Neutrophil (primary cell): ENCODE results near the gene IL23R.

Experiments
- H3K27ac ChIP-seq: fragments of 200-600 bp; sonication (generic); 2 replicates; pipeline ENCODE4 v1.5.1; 2016; ENCODE audit warnings: mild to moderate bottlenecking, moderate library complexity
- H3K27me3 ChIP-seq: fragments of 200-600 bp; sonication (generic); 2 replicates; pipeline ENCODE4 v1.6.0; 2016; ENCODE audit warnings: mild to moderate bottlenecking
- H3K36me3 ChIP-seq: fragments of 200-600 bp; sonication (generic); 2 replicates; pipeline ENCODE4 v1.5.1; 2017
- H3K4me1 ChIP-seq, 2 experiments: fragments of 200-600 bp in 1 of 2; sonication (generic) in 1 of 2; 1 replicate in 1 of 2; 2 replicates in 1 of 2; pipeline versions ENCODE4 v1.5.1 to v1.6.1; 2013 to 2016; ENCODE audit warnings: low read depth in 1 of 2, low read length in 1 of 2, mild to moderate bottlenecking in 1 of 2, moderate library complexity in 1 of 2; ENCODE audit not compliant: control insufficient read depth in 1 of 2, insufficient read depth in 1 of 2
- H3K4me3 ChIP-seq, 2 experiments: fragments of 200-600 bp in 1 of 2; sonication (generic) in 1 of 2; 1 replicate in 1 of 2; 2 replicates in 1 of 2; pipeline ENCODE4 v1.5.1; 2013 to 2016; ENCODE audit warnings: low read depth in 1 of 2, low read length in 1 of 2, mild to moderate bottlenecking in 1 of 2, moderate library complexity in 1 of 2
- H3K9me3 ChIP-seq: fragments of 200-600 bp; sonication (generic); 2 replicates; pipeline ENCODE4 v1.5.1; 2016
- CTCF ChIP-seq: fragments of 200-600 bp; sonication (generic); IDR thresholded peaks from 2 replicates; pipeline ENCODE4 v1.5.1; 2016; ENCODE audit warnings: antibody characterized with exemption

Gene IL23R

GRCh38 chr1:67217938-67218337 lies 51.7 kb downstream of the IL23R start:
- TF ChIP-seq CTCF, result no peak
- Histone ChIP-seq H3K9me3 (no peaks in the 10 kb centered on the region), H3K27ac (no peak overlapping the region)

GRCh38 chr1:67224856-67225255 lies 58.6 kb downstream of the IL23R start:
- Histone ChIP-seq H3K4me1 (no peaks in the 10 kb centered on the region), H3K27ac (no peak overlapping the region), H3K9me3 (no peaks in the 10 kb centered on the region), H3K27me3 (no peaks in the 10 kb centered on the region), H3K4me3 (no peak overlapping the region), H3K36me3 (no peaks in the 10 kb centered on the region)
- no peak for TF ChIP-seq CTCF

More at GRCh38 chr1:67217938-67218337, 51.7 kb downstream of the IL23R start:
- Histone ChIP-seq H3K36me3 (no peaks in the 10 kb centered on the region), H3K4me3 (no peak overlapping the region), H3K27me3 (no peaks in the 10 kb centered on the region), H3K4me1 (no peaks in the 10 kb centered on the region)

GRCh38 chr1:67226688-67227087 lies 60.4 kb downstream of the IL23R start:
- no peaks in the 10 kb centered on the region for H3K27me3 ChIP-seq
- no peaks in the 10 kb centered on the region for H3K4me1 ChIP-seq
- H3K27ac ChIP-seq, result no peak overlapping the region
- no peaks in the 10 kb centered on the region for H3K9me3 ChIP-seq
- no peaks in the 10 kb centered on the region for H3K36me3 ChIP-seq
- no peak for TF ChIP-seq CTCF
- no peak overlapping the region for H3K4me3 ChIP-seq

- Histone ChIP-seq H3K4me3 (no peak overlapping the region), H3K36me3 (no peaks in the 10 kb centered on the region), H3K27ac (no peak overlapping the region), H3K9me3 (no peaks in the 10 kb centered on the region), H3K4me1 (no peaks in the 10 kb centered on the region), H3K27me3 (no peaks in the 10 kb centered on the region)
- no peak for TF ChIP-seq CTCF
These were observed 60.9 kb downstream of the IL23R start for GRCh38 chr1:67227196-67227595.

- Histone ChIP-seq H3K4me3 (no peak overlapping the region), H3K9me3 (no peaks in the 10 kb centered on the region), H3K27me3 (no peaks in the 10 kb centered on the region), H3K36me3 (no peaks in the 10 kb centered on the region), H3K27ac (no peak overlapping the region), H3K4me1 (no peaks in the 10 kb centered on the region)
- TF ChIP-seq CTCF, result no peak
These were observed 62.5 kb downstream of the IL23R start for GRCh38 chr1:67228791-67229190.

GRCh38 chr1:67230539-67230938 lies 64.3 kb downstream of the IL23R start:
- H3K9me3 ChIP-seq, result no peaks in the 10 kb centered on the region
- H3K36me3 ChIP-seq, result no peaks in the 10 kb centered on the region
- no peak overlapping the region for H3K27ac ChIP-seq
- no peak overlapping the region for H3K4me3 ChIP-seq
- no peaks in the 10 kb centered on the region for H3K27me3 ChIP-seq
- H3K4me1 ChIP-seq, result no peaks in the 10 kb centered on the region
- TF ChIP-seq CTCF, result no peak
